Measurements from ENCODE around the gene MLYCD.

MLYCD gene

DNA sequence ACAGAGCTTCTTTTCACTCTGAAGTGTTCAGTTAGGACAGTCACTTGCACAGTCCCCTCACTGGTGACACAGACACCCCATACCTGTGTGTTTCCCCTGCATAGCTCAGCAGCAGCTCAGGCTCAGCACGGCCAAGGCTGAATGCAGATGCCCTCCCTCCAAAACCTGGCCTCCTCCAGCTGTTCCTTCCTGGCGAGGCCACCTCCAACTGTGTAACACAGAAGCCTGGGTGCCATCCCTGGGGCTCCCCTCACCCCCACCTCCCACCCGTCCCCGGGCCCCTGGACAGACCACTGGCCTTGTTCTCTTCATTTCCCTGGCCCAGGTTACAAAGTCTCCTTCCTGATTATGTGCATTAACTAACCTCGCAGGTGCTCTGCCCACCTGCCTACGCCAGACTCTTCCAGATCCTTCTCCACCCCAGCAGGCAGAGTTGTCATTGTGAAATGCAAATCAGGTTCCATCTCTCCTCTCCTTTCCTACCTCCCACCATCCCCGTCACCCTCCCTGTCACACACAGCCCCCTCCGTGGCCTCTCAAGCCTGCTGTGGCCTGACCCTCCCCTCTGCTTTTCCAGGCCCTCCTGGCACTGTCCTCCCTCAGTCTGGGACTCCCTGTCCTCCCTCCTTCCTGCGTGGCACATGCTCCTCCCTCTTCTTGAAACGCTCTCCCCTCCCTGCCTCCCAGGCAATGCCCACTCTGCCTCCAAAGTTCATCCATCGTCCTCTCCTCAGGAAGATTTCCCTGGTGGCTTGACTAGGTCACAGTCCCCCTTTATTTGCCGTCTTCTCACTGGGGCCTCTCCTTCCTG, 26.4 kb downstream of the MLYCD start:
- intact Hi-C loops (cut with micrococcal nuclease), result no loop called here
- Mint-ChIP-seq H3K9me3 (no peaks in the 10 kb centered on the region), H3K27me3 (no peaks in the 10 kb centered on the region), H3K4me3 (no peak overlapping the region), H3K27ac (no peak overlapping the region), H3K36me3 (ENCODE audit: low read depth) (peaks cover 56% of the 10 kb centered on the region), H3K4me1 (ENCODE audit: low read depth) (no peaks in the 10 kb centered on the region)

DNA sequence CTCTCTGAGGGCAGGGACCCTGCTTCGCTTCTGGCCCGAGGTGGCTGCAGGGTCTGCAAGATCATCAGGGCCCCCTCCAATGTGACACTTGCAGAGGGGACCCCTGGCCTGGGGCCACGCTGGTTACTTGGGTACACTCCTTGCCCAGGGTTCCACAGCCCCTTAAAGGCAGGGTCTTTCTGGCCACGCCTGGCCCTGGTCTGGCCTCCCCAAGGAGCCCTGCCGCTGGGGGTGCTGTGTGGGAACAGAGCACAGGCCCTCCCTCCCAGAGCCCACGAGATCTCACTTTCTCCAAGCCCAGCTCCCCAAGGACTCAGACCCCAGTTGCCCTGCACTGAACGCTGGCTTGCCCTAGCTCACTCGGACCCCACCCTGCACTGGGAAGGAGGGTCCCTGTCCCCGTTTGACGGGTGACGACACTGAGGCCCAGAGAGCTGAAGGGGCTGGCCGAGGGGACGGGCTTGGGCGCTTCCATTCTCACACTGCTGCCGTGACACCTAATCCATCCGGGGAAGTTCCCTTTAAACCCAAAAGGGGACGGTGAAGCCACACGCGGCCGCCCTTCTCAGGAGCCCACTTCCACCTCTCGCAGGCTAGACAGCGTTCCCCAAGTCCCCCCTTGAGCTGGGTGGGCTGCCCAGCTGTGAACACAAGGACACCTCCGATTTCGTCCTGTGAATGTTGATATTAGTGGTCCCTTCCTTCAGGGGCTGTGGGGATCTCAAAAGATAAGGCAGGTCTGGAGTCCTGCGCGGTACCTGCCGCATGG, 27.2 kb downstream of the MLYCD start:
- intact Hi-C loops (cut with micrococcal nuclease), result no loop called here
- Mint-ChIP-seq H3K4me3 (no peak overlapping the region), H3K4me1 (ENCODE audit: low read depth) (no peaks in the 10 kb centered on the region), H3K36me3 (ENCODE audit: low read depth) (peaks cover 47% of the 10 kb centered on the region), H3K27ac (no peak overlapping the region), H3K9me3 (no peaks in the 10 kb centered on the region), H3K27me3 (no peaks in the 10 kb centered on the region)

GRCh38 chr16:83926726-83927397, 27.9 kb downstream of the MLYCD start:
- no peaks in the 10 kb centered on the region for H3K9me3 Mint-ChIP-seq
- H3K36me3 Mint-ChIP-seq (ENCODE audit: low read depth), result peaks cover 40% of the 10 kb centered on the region
- intact Hi-C loops (cut with micrococcal nuclease), result no loop called here
- no peak overlapping the region for H3K27ac Mint-ChIP-seq
- no peaks in the 10 kb centered on the region for H3K4me1 Mint-ChIP-seq (ENCODE audit: low read depth)
- H3K27me3 Mint-ChIP-seq, result no peaks in the 10 kb centered on the region
- H3K4me3 Mint-ChIP-seq, result no peak overlapping the region

GRCh38 chr16:83928341-83929055, 29.6 kb downstream of the MLYCD start:
- H3K27ac Mint-ChIP-seq, result no peak overlapping the region

GRCh38 chr16:83929811-83930555, 31.1 kb downstream of the MLYCD start:
- peaks cover 14% of the 10 kb centered on the region for H3K36me3 Mint-ChIP-seq (ENCODE audit: low read depth)
- H3K27me3 Mint-ChIP-seq, result peaks cover 2% of the 10 kb centered on the region
- H3K4me1 Mint-ChIP-seq (ENCODE audit: low read depth), result no peaks in the 10 kb centered on the region
- H3K4me3 Mint-ChIP-seq, result no peak overlapping the region
- intact Hi-C loops (cut with micrococcal nuclease), result no loop called here
- H3K9me3 Mint-ChIP-seq, result no peaks in the 10 kb centered on the region
- H3K27ac Mint-ChIP-seq, result no peak overlapping the region

More at GRCh38 chr16:83928341-83929055, 29.6 kb downstream of the MLYCD start:
- Mint-ChIP-seq H3K4me3 (no peak overlapping the region), H3K36me3 (ENCODE audit: low read depth) (peaks cover 25% of the 10 kb centered on the region), H3K9me3 (no peaks in the 10 kb centered on the region), H3K4me1 (ENCODE audit: low read depth) (no peaks in the 10 kb centered on the region), H3K27me3 (no peaks in the 10 kb centered on the region)
- intact Hi-C loops (cut with micrococcal nuclease), result no loop called here

DNA sequence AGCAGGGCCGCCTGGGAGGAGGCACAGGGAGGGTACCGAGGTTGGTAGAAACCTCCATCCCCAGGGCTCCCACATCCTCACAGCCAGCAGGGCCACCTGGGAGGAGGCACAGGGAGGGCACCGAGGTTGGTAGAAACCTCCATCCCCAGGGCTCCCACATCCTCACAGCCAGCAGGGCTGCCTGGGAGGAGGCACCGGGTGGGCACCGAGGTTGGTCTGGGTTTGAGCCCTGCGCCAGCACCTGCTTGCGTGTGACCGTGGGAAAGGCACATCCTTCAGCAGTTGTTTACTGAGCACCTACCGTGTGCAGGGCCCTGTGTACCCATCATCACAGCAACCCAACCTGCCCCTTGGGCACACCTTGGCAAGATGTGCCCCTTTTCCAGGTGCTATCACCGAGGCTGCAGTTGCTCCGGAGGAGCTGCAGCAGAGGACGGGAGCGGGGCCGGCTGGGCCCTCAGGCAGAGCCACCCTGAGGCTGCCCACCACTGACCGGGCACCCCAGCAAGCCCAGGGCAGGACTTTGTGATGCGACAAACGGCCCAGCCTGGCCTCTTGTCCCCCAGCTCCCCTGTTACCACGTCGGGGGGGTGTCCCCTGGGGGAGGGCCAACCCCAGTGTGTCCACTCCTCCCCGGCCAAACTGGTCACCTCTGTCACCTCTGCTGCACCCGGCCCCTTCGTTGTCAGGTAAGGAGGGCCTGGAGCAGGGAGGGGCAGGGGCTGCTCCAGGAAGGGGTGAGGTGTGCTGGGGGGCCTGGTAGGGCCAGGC, 32.0 kb downstream of the MLYCD start:
- peaks cover 5% of the 10 kb centered on the region for H3K36me3 Mint-ChIP-seq (ENCODE audit: low read depth)
- no peak overlapping the region for H3K4me3 Mint-ChIP-seq
- H3K27me3 Mint-ChIP-seq, result peaks cover 5% of the 10 kb centered on the region
- H3K9me3 Mint-ChIP-seq, result no peaks in the 10 kb centered on the region
- intact Hi-C loops (cut with micrococcal nuclease), result no loop called here
- H3K27ac Mint-ChIP-seq, result no peak overlapping the region
- H3K4me1 Mint-ChIP-seq (ENCODE audit: low read depth), result no peaks in the 10 kb centered on the region

DNA sequence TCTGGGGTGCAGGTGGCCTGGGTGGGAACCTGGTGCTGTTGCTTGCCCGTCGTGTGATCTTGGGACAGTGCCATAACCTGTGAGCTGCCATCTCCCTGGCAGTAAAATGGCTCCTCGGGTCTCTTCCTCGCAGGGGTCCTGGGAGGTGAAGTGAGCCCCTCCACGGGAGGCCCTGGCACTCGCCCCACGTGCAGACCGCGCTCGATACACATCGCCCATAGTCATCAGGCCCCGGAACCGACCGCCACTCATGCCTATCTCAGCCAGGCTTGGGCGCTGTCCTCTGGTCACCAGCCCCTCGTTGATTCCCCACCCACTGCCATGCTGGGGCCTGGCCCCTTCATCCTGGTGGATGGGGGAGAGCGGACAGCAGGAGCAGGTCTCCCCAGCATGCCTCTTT, 32.6 kb downstream of the MLYCD start:
- Mint-ChIP-seq H3K4me3 (no peak overlapping the region), H3K4me1 (ENCODE audit: low read depth) (no peaks in the 10 kb centered on the region), H3K27me3 (peaks cover 5% of the 10 kb centered on the region), H3K27ac (no peak overlapping the region), H3K36me3 (ENCODE audit: low read depth) (peaks cover 5% of the 10 kb centered on the region), H3K9me3 (no peaks in the 10 kb centered on the region)
- intact Hi-C loops (cut with micrococcal nuclease), result no loop called here

- Mint-ChIP-seq H3K9me3 (no peaks in the 10 kb centered on the region), H3K27ac (no peak overlapping the region), H3K4me1 (ENCODE audit: low read depth) (no peaks in the 10 kb centered on the region), H3K27me3 (peaks cover 5% of the 10 kb centered on the region), H3K4me3 (no peak overlapping the region), H3K36me3 (ENCODE audit: low read depth) (peaks cover 5% of the 10 kb centered on the region)
- intact Hi-C loops (cut with micrococcal nuclease), result no loop called here
These were observed 33.4 kb downstream of the MLYCD start for GRCh38 chr16:83932304-83932703.

DNA sequence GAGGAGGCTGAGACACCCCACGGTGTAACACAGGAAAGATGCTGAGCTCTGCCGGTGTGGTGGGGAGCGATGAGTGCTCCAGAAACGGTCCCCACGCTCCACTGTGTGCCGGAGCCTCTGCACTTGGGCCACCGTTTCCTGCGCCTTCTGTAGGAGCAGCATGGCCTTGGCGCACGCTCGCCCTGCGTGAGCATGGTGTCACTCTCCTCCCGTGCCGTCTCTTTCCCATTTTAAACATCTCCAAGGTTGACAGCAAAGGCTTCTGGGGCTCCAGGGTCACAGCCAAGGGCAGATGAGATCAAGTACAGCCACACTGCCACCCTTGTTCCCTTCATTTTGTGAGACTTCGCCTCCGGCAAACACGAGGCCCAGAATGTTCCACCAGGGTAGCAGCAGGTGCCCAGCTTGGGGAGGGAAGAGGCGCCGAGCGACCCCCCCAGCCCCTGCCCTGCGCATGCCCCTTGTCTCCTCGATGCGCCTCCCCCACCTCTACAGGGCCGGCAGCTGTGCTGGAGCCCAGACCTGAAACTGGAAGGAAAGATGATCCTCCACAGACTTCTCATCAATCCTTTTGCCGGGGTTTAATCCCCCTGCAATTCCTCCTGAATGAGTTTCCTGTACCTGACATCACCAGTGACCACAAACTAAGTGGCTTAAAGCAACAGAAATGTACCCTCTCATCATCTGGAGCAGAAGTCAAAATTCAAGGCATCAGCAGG, 34.2 kb downstream of the MLYCD start:
- H3K4me3 Mint-ChIP-seq, result no peak overlapping the region

GRCh38 chr16:83933885-83934683, 35.2 kb downstream of the MLYCD start:
- intact Hi-C loops (cut with micrococcal nuclease), result no loop called here
- Mint-ChIP-seq H3K27me3 (peaks cover 5% of the 10 kb centered on the region), H3K36me3 (ENCODE audit: low read depth) (no peaks in the 10 kb centered on the region), H3K4me1 (ENCODE audit: low read depth) (peaks cover under 1% of the 10 kb centered on the region), H3K4me3 (no peak overlapping the region), H3K9me3 (no peaks in the 10 kb centered on the region), H3K27ac (no peak overlapping the region)

More for the DNA sequence above, 34.2 kb downstream of the MLYCD start:
- intact Hi-C loops (cut with micrococcal nuclease), result no loop called here
- Mint-ChIP-seq H3K9me3 (no peaks in the 10 kb centered on the region), H3K4me1 (ENCODE audit: low read depth) (no peaks in the 10 kb centered on the region), H3K27me3 (peaks cover 5% of the 10 kb centered on the region), H3K36me3 (ENCODE audit: low read depth) (peaks cover 5% of the 10 kb centered on the region), H3K27ac (no peak overlapping the region)

DNA sequence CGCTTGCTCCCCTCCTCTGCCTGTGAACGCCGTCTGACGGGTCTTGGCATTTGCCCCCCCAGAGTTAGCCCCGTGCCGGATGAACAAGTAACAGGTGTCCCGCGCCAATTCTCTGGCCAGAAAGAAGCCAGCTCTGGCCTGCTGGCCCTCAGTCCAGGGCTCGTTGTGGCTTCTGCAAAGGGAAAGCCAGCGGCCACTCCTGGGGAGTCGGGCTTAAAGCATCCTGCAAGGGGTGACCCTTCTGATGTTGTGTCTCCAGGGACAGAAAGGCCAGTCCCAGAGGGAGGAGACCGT, 35.7 kb downstream of the MLYCD start:
- no peak overlapping the region for H3K4me3 Mint-ChIP-seq
- H3K9me3 Mint-ChIP-seq, result no peaks in the 10 kb centered on the region
- peaks cover 6% of the 10 kb centered on the region for H3K4me1 Mint-ChIP-seq (ENCODE audit: low read depth)
- no peaks in the 10 kb centered on the region for H3K36me3 Mint-ChIP-seq (ENCODE audit: low read depth)
- H3K27ac Mint-ChIP-seq, result no peak overlapping the region
- peaks cover 5% of the 10 kb centered on the region for H3K27me3 Mint-ChIP-seq
- intact Hi-C loops (cut with micrococcal nuclease), result no loop called here
